Activated CD8-positive, alpha-beta memory T cell treated with anti-CD3 and anti-CD28 coated beads for 36 hours (primary cell): Measurements from ENCODE around the gene POLR2J2. TPM values are rescaled to one million over a fixed set of nuclear protein-coding genes. Genes with fewer than 3 reads are reported as not detected.

Experiments
- total RNA-seq, 2 experiments: library from RNA; stranded (reverse); gene quantifications; one replicate each; pipeline ENCODE4 v1.2.3, GENCODE V29; 2021

The POLR2J2 gene
- total RNA-seq, 2 experiments from 2014 or later, result 8.6 to 9.7 TPM

Other genes starting within 250 kb of the POLR2J2 start
- 10 to 100 TPM; 56.4 to 57.5 TPM for gene ORAI2, start 238.1 kb downstream of the POLR2J2 start, total RNA-seq
- 10 to 100 TPM; 10.8 to 10.9 TPM for gene ALKBH4, start 206.8 kb downstream of the POLR2J2 start, total RNA-seq
- 10 to 100 TPM; 25.1 to 25.9 TPM for gene LRWD1, start 206.7 kb downstream of the POLR2J2 start, total RNA-seq
- 10 to 100 TPM; 71.2 to 72.9 TPM for gene POLR2J, start 192.7 kb downstream of the POLR2J2 start, total RNA-seq
- gene RASA4B, start 153.9 kb downstream of the POLR2J2 start, total RNA-seq, result 10 to 100 TPM; 23.7 to 23.9 TPM
- 1 to 10 TPM; 6.7 to 8.1 TPM for gene UPK3BL2, start 128.0 kb downstream of the POLR2J2 start, total RNA-seq
- gene SPDYE2, start 120.4 kb downstream of the POLR2J2 start, total RNA-seq, result under 1 TPM in 1 of 2 experiments, not detected in 1; 0.23 TPM
- 10 to 100 TPM; 27.2 to 29.1 TPM for gene POLR2J3, start 99.1 kb downstream of the POLR2J2 start, total RNA-seq
- 10 to 100 TPM; 41.6 to 42.4 TPM for gene RASA4, start 54.9 kb downstream of the POLR2J2 start, total RNA-seq
- gene UPK3BL1, start 28.9 kb downstream of the POLR2J2 start, total RNA-seq, result 10 to 100 TPM; 13.2 to 20.8 TPM
- gene SPDYE2B, start 21.3 kb downstream of the POLR2J2 start, total RNA-seq, result not detected
- gene FAM185A, start 77.3 kb upstream of the POLR2J2 start, total RNA-seq, result 10 to 100 TPM in 1 of 2 experiments, 1 to 10 TPM in 1; 9.1 to 10.2 TPM
- not detected for gene LRRC17, start 241.3 kb upstream of the POLR2J2 start, total RNA-seq